ENCODE measurements around the gene FOXO3.

DNA sequence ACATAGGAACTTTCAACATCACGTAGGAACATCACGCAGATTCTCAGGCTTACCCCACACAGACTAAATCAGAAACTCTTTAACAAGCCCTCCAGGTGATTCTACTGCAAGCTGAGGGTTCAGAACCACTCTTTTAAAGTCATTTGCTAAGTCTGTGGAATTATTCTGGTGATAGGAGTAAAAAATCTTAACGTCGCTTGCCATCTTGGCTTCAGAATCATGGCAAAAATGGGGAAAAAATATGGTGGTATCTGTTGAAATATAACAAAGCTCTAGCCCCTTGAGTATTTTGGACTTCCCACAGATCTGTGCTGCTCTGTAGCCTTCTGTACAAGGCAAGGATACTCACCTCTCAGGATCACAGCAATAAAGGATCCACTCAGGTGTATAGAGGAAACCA, 17.4 kb downstream of the FOXO3 start:
- TF ChIP-seq, protein P1, sequence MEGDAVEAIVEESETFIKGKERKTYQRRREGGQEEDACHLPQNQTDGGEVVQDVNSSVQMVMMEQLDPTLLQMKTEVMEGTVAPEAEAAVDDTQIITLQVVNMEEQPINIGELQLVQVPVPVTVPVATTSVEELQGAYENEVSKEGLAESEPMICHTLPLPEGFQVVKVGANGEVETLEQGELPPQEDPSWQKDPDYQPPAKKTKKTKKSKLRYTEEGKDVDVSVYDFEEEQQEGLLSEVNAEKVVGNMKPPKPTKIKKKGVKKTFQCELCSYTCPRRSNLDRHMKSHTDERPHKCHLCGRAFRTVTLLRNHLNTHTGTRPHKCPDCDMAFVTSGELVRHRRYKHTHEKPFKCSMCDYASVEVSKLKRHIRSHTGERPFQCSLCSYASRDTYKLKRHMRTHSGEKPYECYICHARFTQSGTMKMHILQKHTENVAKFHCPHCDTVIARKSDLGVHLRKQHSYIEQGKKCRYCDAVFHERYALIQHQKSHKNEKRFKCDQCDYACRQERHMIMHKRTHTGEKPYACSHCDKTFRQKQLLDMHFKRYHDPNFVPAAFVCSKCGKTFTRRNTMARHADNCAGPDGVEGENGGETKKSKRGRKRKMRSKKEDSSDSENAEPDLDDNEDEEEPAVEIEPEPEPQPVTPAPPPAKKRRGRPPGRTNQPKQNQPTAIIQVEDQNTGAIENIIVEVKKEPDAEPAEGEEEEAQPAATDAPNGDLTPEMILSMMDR (conservative IDR thresholded peaks at IDR 0.05 in 1 of 2, IDR thresholded peaks at IDR 0.05 in 1 of 2; ENCODE audit: extremely low read depth in 1 of 2, insufficient read depth in 1 of 2, low read depth in 1 of 2, low read length in 2 of 2): no peak
- no peak for TF ChIP-seq EZH2 (IDR thresholded peaks at IDR 0.05; ENCODE audit: borderline replicate concordance, low read length)

All from mammary epithelial cell (primary cell).